GM12878 (cell line): ENCODE results near the gene NUP214. TPM values are rescaled to one million over a fixed set of nuclear protein-coding genes. Genes with fewer than 3 reads are reported as not detected.

Experiments used
- ATAC-seq: fragments of 200-7000 bp; cut with Tn5 transposase; 3 replicates; pipeline ENCODE4 v1.9.1; 2020; ENCODE audit warnings: mild to moderate bottlenecking, moderate library complexity
- BruUV-seq: library from RNA; stranded (reverse); fragments of 400-500 nt; replicated peaks from 2 replicates; lab custom pipeline; 2021; lab: Mats Ljungman, UMichigan
- CTCF ChIA-PET: fragments of 300-600 bp; sonication (Branson Sonifier 250); formaldehyde crosslinking; extraction: SDS; loops from one replicate; lab custom pipeline; 2021; ENCODE audit warnings: inconsistent platforms; lab: Yijun Ruan, JAX
- POLR2A ChIA-PET: fragments of 350-600 bp; formaldehyde crosslinking; extraction: SDS; loops from one replicate; lab custom pipeline; 2021; ENCODE audit warnings: inconsistent platforms; lab: Charles Lee
- RAD21 ChIA-PET: fragments of 300-600 bp; sonication (Branson Sonifier 250); formaldehyde crosslinking; loops from one replicate; lab custom pipeline; 2023; ENCODE audit warnings: antibody characterized with exemption; ENCODE audit not compliant: unreplicated experiment; lab: Charles Lee
- SMC1A ChIA-PET: fragments of 300-600 bp; sonication (Branson Sonifier 250); formaldehyde crosslinking; loops from one replicate; lab custom pipeline; 2023; ENCODE audit not compliant: unreplicated experiment, uncharacterized antibody; lab: Charles Lee
- DNase-seq: peaks from one replicate; pipeline ENCODE4 v3.0.0-alpha.2; 2011; ENCODE audit warnings: low read depth, low spot score
- FAIRE-seq: peaks from 3 replicates; lab custom pipeline; 2011; peaks lifted over from hg19 to GRCh38; lab: Jason Lieb, UNC
- H2AFZ ChIP-seq: 2 replicates; pipeline ENCODE4 v1.6.0; 2011; ENCODE audit warnings: low read depth, low read length, control low read depth; ENCODE audit not compliant: control insufficient read depth
- H3K27ac ChIP-seq: 2 replicates; pipeline ENCODE4 v1.5.1; 2011; ENCODE audit warnings: control low read depth; ENCODE audit not compliant: control insufficient read depth, insufficient read depth
- H3K27me3 ChIP-seq, 2 experiments: replicated peaks in 1 of 2; 2 replicates each; pipeline versions ENCODE4 v1.6.0 to v1.6.1; 2011; ENCODE audit warnings: low read length in 1 of 2; ENCODE audit not compliant: control insufficient read depth in 2 of 2, insufficient read depth in 2 of 2
- H3K36me3 ChIP-seq, 2 experiments: 2 replicates each; pipeline ENCODE4 v1.5.1; 2011; ENCODE audit warnings: low read length in 1 of 2; ENCODE audit not compliant: control insufficient read depth in 2 of 2, insufficient read depth in 2 of 2
- H3K4me1 ChIP-seq: 2 replicates; pipeline ENCODE4 v1.6.1; 2011; ENCODE audit warnings: mild to moderate bottlenecking, low read length, moderate library complexity, mixed read lengths; ENCODE audit not compliant: control insufficient read depth, insufficient read depth
- H3K4me2 ChIP-seq: 2 replicates; pipeline ENCODE4 v1.6.0; 2011; ENCODE audit warnings: control low read depth; ENCODE audit not compliant: control insufficient read depth, insufficient read depth
- H3K4me3 ChIP-seq: fragments of 200-600 bp; sonication (generic); 2 replicates; pipeline ENCODE4 v1.5.1; 2016
- H3K79me2 ChIP-seq: 2 replicates; pipeline ENCODE4 v1.6.0; 2011; ENCODE audit warnings: low read length; ENCODE audit not compliant: control insufficient read depth, insufficient read depth
- H3K9ac ChIP-seq: 2 replicates; pipeline ENCODE4 v1.8.0; 2011; ENCODE audit warnings: low read length, control low read depth, mixed read lengths; ENCODE audit not compliant: control insufficient read depth, insufficient read depth
- H3K9me3 ChIP-seq: replicated peaks from 3 replicates; pipeline ENCODE4 v1.5.1; 2011; ENCODE audit warnings: mild to moderate bottlenecking, low read length; ENCODE audit not compliant: control insufficient read depth, insufficient read depth
- H4K20me1 ChIP-seq: 2 replicates; pipeline ENCODE4 v1.6.0; 2011; ENCODE audit not compliant: control insufficient read depth, insufficient read depth
- CBFB ChIP-seq: IDR thresholded peaks from 2 replicates; pipeline ENCODE4 v1.6.1; 2016; ENCODE audit warnings: antibody characterized with exemption, low read depth
- CHD1 ChIP-seq: IDR thresholded peaks from 2 replicates; pipeline ENCODE4 v1.6.1; 2012; ENCODE audit warnings: low read depth, low read length, improper control_type of control experiment
- FOS ChIP-seq: IDR thresholded peaks from 3 replicates; pipeline ENCODE4 v1.6.1; 2011; ENCODE audit warnings: borderline replicate concordance; ENCODE audit not compliant: insufficient read length; ENCODE audit errors: extremely low read depth
- FOXK2 ChIP-seq: fragments of 450-650 bp; IDR thresholded peaks from 2 replicates; pipeline ENCODE4 v1.6.1; 2017; ENCODE audit warnings: mild to moderate bottlenecking, moderate library complexity
- NFYA ChIP-seq: IDR thresholded peaks from 2 replicates; pipeline ENCODE4 v1.6.1; 2011; ENCODE audit warnings: low read depth, mild to moderate bottlenecking, low read length, improper control_type of control experiment, borderline replicate concordance
- POLR2AphosphoS2 ChIP-seq: IDR thresholded peaks from 2 replicates; pipeline ENCODE4 v1.6.1; 2011; ENCODE audit warnings: low read depth, mild to moderate bottlenecking, low read length, improper control_type of control experiment, moderate library complexity
- WGBS: methylation state at CpG from one replicate; pipeline ENCODE4 v1.1.6; 2016; ENCODE audit warnings: low lambda C conversion rate; ENCODE audit not compliant: insufficient replicate concordance, insufficient coverage; ENCODE audit errors: missing lambda C conversion rate; 5-methylcytosine and 5-hydroxymethylcytosine counted together
- in situ Hi-C: fragments of 300-500 bp; cut with MboI; formaldehyde crosslinking; loops from 9 replicates; pipeline ENCODE4 v1.14.3; 2018; ENCODE audit warnings: mixed read lengths
- intact Hi-C: fragments of 100-400 bp; cut with micrococcal nuclease; formaldehyde crosslinking; loops from one replicate; pipeline ENCODE4 v1.14.2; 2022; ENCODE audit not compliant: unreplicated experiment
- polyA plus RNA-seq, 11 experiments: library from polyadenylated mRNA; depleted of rRNA in 4 of 11; unstranded in 6 of 11; stranded (reverse) in 5 of 11; fragments of >200 nt; fragmentation: Nextera tagmentation in 4 of 11; fragmentation: Illumina TruSeq in 1 of 11; extraction: Ambion mirVana in 4 of 11; extraction: Trizol in 1 of 11; gene quantifications; 1 replicate in 1 of 11; 2 replicates in 10 of 11; pipeline versions ENCODE4 v1.2.1 to v1.2.3, GENCODE V29; 2011 to 2016; ENCODE audit warnings: inconsistent platforms in 2 of 11, missing spikeins in 2 of 11, low read depth in 1 of 11
- total RNA-seq, 4 experiments: library from RNA; depleted of rRNA in 3 of 4; stranded (reverse); fragments of >200 nt in 3 of 4; fragmentation: Illumina TruSeq in 1 of 4; extraction: Trizol in 1 of 4; gene quantifications; 2 replicates each; pipeline versions ENCODE4 v1.2.1 to v1.2.3, GENCODE V29; 2013 to 2021
- TF ChIP-seq, protein P1 (sequence below): fragments of 450-650 bp; IDR thresholded peaks from 2 replicates; pipeline ENCODE4 v1.6.1; 2017; ENCODE audit warnings: borderline replicate concordance
- TF ChIP-seq, protein P2 (sequence below): IDR thresholded peaks from 2 replicates; pipeline ENCODE4 v1.6.1; 2011; ENCODE audit warnings: borderline replicate concordance, low read depth, mild to moderate bottlenecking, moderate library complexity, mixed read lengths, low read length; ENCODE audit not compliant: insufficient read depth; ENCODE audit errors: extremely low read length

NUP214 gene
- total and polyA plus RNA-seq, 10 of the 15 experiments (the other 5 are each of a cell fraction or from before 2014, with no cell fraction given) = 11.7 to 53.8 (median 17.6) TPM

DNA sequence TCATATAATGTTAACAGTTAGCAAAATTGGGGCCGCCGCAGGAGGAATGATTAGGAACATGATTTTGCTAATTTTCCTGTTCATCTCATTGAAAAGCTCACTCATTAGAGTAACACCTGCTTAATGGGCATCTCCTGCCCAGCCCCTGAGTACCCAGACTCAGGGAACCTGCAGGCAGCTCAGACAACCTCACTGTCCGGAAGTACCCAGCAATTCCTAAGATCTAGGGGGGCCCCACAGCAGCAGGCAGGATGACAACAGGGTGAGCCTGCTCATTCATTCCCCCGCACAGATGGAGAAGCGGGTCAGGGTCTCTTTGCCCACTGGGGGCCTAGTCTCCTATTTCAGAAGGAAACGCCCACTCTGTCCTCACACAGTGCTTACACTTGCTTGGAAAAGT lies 138.3 kb downstream of the NUP214 start (continued):
- TF ChIP-seq CBFB (no peak), FOS (no peak), CHD1 (no peak)
- TF ChIP-seq, protein P1, sequence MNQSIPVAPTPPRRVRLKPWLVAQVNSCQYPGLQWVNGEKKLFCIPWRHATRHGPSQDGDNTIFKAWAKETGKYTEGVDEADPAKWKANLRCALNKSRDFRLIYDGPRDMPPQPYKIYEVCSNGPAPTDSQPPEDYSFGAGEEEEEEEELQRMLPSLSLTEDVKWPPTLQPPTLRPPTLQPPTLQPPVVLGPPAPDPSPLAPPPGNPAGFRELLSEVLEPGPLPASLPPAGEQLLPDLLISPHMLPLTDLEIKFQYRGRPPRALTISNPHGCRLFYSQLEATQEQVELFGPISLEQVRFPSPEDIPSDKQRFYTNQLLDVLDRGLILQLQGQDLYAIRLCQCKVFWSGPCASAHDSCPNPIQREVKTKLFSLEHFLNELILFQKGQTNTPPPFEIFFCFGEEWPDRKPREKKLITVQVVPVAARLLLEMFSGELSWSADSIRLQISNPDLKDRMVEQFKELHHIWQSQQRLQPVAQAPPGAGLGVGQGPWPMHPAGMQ = no peak

DNA sequence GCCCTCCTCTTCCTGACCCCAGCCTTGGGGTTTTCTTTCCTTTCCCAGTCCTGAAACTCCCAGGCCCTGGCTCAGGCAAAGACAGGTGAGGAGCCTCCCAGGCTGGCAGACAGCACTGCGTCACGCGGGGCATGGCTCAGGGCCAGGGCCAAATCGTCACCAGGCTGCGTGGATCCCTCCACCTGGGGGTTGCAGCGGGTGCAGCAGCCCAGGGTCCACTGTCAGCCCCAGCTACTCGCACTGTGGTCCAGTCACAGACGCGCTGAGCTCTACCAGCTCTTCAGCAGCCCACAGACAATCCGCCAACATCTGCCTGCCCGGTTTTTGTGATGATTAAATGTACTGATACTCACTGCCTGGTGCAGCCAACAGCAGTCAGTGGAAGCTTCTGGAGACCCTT lies 138.8 kb downstream of the NUP214 start:
- H3K79me2 ChIP-seq = peaks cover 56% of the 10 kb centered on the region
- no TSS peak for BruUV-seq
- TF ChIP-seq, protein P2, sequence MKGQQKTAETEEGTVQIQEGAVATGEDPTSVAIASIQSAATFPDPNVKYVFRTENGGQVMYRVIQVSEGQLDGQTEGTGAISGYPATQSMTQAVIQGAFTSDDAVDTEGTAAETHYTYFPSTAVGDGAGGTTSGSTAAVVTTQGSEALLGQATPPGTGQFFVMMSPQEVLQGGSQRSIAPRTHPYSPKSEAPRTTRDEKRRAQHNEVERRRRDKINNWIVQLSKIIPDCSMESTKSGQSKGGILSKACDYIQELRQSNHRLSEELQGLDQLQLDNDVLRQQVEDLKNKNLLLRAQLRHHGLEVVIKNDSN = no peak
- TF ChIP-seq NFYA = no peak
- TF ChIP-seq FOXK2 = no peak
- no peak for TF ChIP-seq POLR2AphosphoS2
- TF ChIP-seq, all 136 proteins: peak for 0
- CTCF ChIA-PET = interaction anchor here (1.7 kb wide), 1 partner anchor 11 kb away, joined by 6 read pairs; no protein-coding TSS in a partner anchor
- Histone ChIP-seq H3K27me3 (no peaks in the 10 kb centered on the region), H3K36me3 (peaks cover 13 to 26% of the 10 kb centered on the region in 2 experiments), H3K9ac (no peak overlapping the region), H3K4me3 (no peak overlapping the region), H3K4me1 (peaks cover 29% of the 10 kb centered on the region), H2AFZ (no peak overlapping the region), H3K9me3 (no peaks in the 10 kb centered on the region), H3K27ac (no peak overlapping the region), H3K4me2 (no peak overlapping the region), H4K20me1 (no peaks in the 10 kb centered on the region)
- RAD21 ChIA-PET = interaction anchor here (1.1 to 2.8 kb wide), 3 partner anchors 9 to 11 kb away, joined by 3 to 13 read pairs (median 4); no protein-coding TSS in a partner anchor
- FAIRE-seq = no peak
- POLR2A ChIA-PET = interaction anchor here (2.5 kb wide), 1 partner anchor 12 kb away, joined by 12 read pairs; no protein-coding TSS in a partner anchor
- intact Hi-C loops = no loop called here
- ATAC-seq = no peak
- WGBS = 97% methylated on average over 11 of the region's 11 CpGs
- no peak for DNase-seq
- in situ Hi-C loops = loop anchor here (10.0 to 25.0 kb wide), 3 partner anchors 461 to 1873 kb away; partner anchors contain the start of genes C9orf78 and USP20
- SMC1A ChIA-PET = no interaction called here
